ENCODE results near the gene BRAF. TPM values are rescaled to one million over a fixed set of nuclear protein-coding genes. Genes with fewer than 3 reads are reported as not detected.
"Not testable (repeated sequence)": the region's sequence is repeated elsewhere in the genome, so short reads cannot be mapped to it uniquely, and the experiment has no call there.

The BRAF gene
- total RNA-seq, 1 donor from 2014 or later: 54.7 TPM

DNA sequence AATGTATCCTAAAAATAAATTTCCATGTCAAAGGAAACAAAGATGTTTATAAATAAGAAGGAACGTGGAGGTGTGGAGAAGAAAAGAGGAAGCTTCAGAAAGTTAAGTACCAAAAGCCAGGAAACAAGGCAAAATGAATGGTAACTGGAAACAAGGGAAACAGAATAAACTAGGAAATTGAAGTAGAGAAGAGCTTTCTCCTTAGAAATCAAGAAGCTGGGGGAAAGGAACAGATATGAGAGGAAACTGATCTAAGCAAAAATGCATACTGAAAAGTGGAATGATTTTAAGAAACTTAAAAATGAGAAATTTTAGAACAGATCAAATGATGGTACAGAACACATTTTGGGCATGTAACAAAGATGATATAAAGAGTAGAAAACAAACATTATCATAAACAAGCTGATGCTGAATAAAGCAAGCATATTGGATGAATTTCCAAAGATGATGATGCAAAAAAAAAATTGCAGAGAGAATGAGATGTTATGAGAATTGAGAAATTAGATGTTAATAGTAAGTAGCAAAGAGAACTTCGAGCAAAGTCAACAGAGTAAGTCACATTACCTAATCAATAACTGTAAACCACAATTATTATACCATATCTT lies 1.9 kb downstream of the BRAF start:
- intact Hi-C loops (cut with DNase I): no loop called here
- ATAC-seq: no peak

DNA sequence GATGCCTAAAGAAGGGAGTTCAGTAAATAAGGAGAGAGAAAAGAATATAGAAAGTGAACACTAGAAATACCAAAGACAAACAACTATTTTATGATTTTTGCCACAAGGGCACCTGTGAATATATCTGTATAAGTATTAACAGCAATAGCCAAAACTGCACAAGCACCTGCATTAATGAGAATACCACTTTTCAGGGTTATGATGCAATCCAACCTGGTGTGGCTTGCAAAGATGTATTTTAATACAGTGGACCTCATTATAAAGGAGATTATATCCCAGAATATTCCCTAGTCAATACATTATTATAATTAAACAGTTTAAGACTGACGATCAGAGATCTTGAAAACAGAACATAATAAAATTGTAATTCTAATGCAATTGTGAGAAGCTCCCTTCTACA lies 4.0 kb downstream of the BRAF start:
- no peak for ATAC-seq
- no peak for DNase-seq (ENCODE audit: low spot score)
- intact Hi-C loops (cut with DNase I): no loop called here

More for the DNA sequence above, 1.9 kb downstream of the BRAF start:
- no peak for DNase-seq (ENCODE audit: low spot score)

DNA sequence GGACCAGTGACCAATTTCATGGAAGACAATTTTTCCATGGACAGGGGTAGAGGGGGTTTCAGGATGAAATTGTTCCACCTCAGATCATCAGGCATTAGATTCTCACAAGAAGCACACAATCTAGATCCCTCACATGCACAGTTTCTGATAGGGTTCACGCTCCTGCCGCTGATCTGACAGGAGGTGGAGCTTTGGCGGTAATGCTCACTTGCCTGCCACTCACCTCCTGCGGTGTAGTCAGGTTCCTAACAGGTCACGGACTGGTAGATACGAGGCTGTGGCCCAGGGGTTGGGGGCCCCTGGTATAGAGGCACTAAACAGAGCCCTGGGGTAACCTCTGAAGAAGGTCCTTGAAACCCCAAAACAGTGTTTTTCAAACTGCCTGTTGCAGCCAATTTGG lies 6.5 kb downstream of the BRAF start:
- ATAC-seq (no peak), DNase-seq (ENCODE audit: low spot score) (no peak)
- intact Hi-C loops (cut with DNase I): no loop called here

DNA sequence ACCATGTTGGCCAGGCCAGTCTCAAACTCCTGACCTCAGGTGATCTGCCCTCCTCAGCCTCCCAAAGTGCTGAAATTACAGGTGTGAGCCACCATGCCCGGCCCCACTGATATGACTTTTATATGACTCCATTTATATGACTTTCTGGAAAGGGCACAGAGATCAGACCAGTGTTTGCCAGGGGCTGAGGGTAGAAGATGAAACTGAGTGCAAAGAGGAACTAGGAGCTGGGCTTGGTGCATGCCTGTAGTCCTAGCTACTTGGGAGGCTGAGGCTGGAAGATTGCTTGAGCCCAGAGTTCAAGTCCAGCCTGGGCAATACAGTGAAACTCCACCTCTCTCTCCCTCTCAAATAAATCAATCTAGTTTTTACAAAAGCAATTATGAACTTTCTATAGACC lies 7.5 kb downstream of the BRAF start:
- DNase-seq (ENCODE audit: low spot score) (no peak), ATAC-seq (no peak)
- intact Hi-C loops (cut with DNase I): no loop called here

DNA sequence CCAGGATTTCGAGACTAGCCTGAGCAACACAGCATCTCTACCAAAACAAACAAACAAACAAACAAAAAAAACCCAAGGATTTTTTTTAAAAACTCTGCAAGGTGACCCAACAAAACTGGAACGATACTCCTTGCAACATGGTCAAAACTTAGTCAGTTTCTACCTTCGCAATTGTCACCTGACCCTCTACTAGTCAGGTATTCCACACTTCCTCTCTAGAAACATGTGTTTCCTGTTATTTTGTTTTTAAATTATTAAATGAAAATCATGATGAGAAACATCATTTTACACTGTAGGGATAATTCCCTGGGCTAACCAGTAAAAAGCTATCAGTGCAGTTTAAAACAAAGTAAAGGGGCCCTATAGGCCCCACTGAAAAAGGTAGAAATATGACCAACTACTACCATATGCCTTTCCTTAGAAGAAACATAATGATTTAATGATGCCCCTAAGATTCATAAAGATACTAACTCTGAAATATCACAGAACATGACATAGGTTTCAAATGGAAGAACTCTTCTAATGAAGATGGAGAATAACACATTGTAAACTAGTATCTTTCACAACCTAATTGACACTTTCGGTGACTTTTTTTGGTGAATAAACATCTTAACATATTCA lies 8.7 kb downstream of the BRAF start:
- DNase-seq (ENCODE audit: low spot score) (no peak), ATAC-seq (no peak)
- intact Hi-C loops (cut with DNase I): no loop called here

DNA sequence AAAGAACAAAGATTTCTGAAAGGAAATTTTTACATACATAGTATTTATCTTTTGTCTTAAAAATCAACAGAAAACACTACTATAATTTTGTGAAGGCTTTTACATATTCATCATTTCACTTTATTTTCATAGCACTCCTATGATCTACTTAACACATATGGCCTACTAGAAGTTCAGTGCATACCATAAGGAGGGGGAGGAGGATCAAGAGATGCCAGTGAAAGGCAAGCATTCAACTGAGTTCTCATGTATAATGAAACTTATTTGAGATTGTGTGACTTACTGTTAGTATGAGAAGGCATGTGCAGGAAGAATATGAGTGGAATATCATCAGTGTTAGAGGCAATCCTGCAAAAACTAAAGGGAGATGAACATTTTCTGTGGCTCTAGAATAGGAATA lies 10.6 kb downstream of the BRAF start:
- ATAC-seq: no peak
- intact Hi-C loops (cut with DNase I): no loop called here

DNA sequence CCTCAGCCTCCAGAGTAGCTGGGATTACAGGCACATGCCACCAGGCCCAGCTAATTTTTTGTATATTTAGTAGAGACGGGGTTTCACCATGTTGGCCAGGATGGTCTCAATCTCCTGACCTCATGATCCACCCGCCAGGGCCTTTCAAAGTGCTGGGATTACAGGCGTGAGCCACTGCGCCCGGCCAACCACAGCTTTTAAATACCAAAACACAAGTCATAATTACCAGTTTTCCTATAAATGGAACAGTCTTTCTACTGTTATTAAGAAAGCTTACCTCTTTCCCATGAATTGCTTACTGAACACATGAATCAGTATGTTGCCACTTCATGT lies 11.2 kb downstream of the BRAF start:
- ATAC-seq; intact Hi-C loops (cut with DNase I); DNase-seq (ENCODE audit: low spot score): not testable (repeated sequence)

More for the DNA sequence above, 10.6 kb downstream of the BRAF start:
- no peak for DNase-seq (ENCODE audit: low spot score)

DNA sequence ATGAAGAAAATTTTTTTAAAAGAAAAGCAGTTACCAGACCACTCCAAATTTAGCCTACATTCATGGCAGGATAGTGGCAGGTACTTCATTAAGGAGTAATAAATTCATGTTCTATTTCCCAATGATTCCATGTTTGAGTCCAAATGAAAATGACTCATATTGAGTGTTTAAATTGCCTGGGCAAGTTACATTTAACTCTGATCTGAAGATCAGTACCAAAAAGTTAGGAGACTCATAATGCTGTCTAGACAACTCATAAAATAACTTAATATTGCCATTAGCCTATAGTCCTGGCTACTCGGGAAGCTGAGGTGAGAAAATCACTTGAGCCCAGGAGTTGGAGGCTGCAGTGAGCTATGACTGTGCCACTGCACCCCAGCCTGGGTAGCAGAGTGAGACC lies 13.0 kb downstream of the BRAF start:
- ATAC-seq: no peak
- intact Hi-C loops (cut with DNase I): no loop called here
- DNase-seq (ENCODE audit: low spot score): no peak

DNA sequence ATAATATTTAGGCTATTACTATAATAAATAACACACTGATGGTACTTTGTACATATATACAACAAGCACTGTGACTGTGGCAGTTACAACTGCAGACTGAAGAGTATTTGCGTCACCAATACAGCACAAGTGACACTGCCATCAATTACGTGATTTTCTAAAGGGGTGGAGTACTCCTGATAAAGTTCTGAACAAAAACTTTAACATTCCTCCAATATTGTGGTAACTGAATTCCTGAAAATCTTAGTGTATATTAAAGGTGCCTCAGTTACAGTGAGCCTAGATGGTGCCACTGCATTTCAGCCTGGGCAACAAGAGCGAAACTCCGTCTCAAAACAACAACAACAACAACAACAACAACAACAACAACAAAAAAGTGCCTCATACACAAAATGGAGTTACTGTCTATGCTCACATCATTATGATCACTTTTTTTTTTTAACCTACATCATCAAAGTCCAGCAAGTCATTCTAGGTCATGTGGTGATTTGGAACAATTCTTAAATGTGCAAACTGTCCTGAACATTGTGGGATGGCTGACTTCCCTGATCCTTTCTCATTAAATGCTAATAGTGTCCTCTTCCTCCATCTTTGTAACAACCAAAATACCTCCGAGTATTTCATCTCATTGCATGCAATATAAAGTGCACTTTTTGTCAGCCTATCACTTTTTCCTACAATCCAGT lies 15.1 kb downstream of the BRAF start:
- intact Hi-C loops (cut with DNase I): no loop called here
- DNase-seq (ENCODE audit: low spot score) (no peak), ATAC-seq (no peak)

DNA sequence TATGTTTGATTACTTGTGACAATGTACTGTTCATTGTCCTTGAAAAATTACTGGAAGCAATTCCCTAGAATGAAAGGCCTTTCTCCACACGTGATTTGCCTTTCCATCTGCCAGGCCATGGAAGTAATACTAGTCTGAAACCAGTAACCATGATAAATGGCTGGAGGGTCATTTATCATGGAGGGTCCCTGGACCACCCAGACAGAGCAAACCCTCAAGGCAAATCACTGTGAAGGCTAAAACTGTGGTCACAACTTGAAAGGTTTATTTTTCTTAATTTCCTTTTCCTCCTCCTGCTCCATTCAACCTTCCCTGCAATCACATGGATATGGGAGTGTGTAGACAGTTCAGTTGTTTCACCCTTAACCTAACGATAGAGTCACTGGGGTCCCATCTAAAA lies 16.4 kb downstream of the BRAF start:
- intact Hi-C loops (cut with DNase I): no loop called here
- DNase-seq (ENCODE audit: low spot score): no peak
- ATAC-seq: no peak

DNA sequence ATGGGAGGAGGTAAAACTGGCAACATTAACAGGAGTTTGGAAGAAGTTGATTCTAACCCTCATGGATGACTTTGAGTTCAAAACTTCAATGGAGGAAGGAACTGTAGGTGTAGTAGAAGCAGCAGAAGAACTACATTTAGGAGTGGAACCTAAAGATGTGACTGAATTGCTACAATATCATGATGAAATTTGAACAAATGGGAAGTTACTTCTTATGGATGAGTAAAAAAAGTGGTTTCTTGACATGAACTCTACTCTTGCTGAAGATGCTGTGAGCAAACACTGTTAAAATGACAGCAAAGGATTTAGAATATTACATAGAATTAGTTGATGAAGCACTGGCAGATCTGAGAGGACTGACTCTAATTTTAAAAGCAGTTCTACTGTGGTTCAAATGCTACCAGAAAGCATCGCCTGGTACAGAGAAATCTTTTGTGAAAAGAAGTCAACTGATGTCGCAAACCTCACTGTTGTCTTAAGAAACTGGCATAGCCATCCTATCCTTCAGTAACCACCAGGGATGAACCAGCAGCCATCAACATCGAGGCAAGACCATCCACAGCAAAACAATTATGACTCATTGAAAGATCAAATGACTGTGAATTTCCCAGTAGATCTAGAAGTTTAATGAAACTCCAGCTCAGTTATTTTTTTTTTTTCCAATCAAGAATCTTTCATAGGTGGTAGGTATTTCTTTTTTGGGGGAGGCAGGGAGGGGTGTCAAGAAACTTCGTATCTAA lies 20.8 kb downstream of the BRAF start:
- DNase-seq (ENCODE audit: low spot score) (no peak), ATAC-seq (no peak)
- intact Hi-C loops (cut with DNase I): no loop called here

DNA sequence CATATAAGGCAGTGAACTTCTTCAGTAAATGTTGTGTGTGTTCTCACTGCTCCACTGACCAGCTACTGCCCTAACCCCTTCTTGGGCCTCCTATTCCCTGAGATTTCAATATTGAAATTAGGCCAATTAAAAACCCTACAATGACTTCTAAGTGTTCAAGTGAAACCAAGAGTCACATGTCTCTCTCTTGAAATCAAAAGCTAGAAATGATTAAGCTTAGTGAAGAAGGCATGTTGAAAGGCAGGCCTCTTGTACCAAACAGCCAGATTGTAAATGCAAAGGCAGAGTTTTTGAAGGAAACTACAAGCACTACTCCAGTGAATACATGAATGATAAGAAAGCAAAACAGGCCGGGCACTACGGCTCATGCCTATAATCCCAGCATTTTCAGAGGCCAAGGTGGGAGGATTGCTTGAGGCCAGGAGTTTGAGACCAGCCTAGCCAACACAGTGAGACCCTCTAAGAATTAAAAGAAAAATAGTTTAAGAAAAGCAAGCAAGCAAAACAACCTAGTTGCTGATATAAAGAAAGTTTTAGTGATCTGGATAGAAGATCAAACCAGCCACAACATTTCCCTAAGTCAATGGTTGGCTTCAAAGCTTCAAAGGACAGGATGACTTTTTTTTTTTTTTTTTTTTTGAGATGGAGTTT lies 22.3 kb downstream of the BRAF start:
- DNase-seq (ENCODE audit: low spot score) (no peak), ATAC-seq (no peak)
- intact Hi-C loops (cut with DNase I): no loop called here

DNA sequence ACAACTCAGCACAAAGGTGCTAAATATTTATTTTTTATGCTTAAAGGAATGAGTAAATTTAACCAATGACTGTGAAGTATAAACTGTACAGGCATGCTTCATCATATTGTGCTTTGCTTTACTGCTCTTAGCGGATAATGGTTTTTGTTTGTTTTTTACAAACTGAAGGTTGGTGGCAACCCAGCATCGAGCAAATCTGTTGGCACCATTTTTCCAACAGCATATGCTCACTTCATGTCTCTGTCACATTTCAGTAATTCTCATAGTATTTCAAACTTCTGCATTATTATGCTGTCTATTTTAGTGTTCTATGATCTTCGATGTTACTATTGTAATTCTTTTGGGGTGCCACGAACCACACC lies 22.8 kb downstream of the BRAF start:
- ATAC-seq (no peak), DNase-seq (ENCODE audit: low spot score) (no peak)
- intact Hi-C loops (cut with DNase I): no loop called here

DNA sequence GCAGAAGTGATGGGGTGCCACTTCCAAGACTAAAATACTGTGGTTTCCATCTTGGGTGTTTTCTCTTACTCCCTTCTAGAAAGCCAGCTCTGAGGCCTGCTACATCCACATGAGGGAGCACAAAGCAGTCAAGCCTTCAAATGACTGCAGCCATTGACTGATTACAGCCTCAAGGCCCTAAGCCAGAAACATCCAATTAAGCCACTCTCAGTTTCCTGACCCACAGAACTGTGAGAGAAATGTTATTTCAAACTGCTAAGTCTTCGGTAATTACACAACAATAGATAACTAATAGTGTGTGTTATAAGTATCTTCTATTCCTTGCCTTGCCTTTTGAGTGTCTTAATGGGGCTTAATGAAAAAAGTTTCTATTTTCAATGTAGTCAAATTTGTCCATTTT lies 24.8 kb downstream of the BRAF start:
- intact Hi-C loops (cut with DNase I): no loop called here
- DNase-seq (ENCODE audit: low spot score) (no peak), ATAC-seq (no peak)

DNA sequence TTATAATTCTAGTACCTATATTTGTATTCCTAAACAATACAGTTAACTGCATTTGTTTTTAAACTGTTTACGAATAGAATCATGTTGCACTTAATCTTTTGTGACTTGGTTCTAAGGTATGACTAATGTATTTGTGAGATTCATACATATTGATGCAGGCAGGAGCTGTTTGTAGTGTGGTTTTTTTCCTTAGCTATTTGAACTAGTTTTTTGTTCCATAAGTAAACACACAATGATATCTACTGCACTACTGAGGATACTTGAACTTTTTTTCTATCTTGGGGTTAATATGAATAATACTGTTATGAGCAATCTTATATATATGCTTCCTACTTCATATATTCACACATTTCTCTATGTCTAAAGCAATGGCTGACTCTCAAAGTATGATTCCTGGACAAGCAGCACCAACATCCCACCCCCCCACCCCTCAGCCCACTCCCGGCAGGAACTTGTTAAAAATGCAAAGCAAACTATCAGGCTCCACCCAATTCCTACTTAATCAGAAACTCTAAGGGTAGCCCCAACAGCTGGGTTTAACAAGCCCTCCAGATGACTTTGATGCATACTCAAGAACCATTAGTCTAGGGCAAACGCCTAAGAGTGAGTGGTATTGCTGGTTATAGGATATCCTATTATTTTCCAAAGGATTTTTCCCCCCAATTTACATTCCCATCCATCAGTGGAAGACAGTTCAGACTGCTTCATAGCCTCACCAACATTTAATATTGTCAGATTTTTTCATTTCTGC lies 25.8 kb downstream of the BRAF start:
- DNase-seq (ENCODE audit: low spot score) (no peak), ATAC-seq (no peak)
- intact Hi-C loops (cut with DNase I): no loop called here

DNA sequence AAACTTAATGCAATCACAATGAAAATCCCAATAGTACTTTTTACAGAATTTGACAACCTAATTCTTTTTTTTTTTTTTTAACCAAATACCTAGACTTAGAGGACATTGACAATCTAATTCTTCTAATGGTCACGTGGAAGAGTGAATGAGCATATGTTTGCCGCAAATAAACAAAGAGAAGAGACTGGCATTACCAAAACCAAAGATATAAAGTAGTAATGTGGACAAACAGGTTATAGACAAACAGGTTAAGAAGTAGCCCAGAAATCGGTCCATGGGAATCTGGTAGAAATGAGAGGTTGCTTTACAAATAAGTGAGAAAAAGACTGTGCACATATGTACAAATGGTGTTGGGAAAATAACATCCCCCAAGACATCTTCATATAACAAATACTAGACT lies 27.7 kb downstream of the BRAF start:
- intact Hi-C loops (cut with DNase I): no loop called here
- DNase-seq (ENCODE audit: low spot score): no peak
- no peak for ATAC-seq

DNA sequence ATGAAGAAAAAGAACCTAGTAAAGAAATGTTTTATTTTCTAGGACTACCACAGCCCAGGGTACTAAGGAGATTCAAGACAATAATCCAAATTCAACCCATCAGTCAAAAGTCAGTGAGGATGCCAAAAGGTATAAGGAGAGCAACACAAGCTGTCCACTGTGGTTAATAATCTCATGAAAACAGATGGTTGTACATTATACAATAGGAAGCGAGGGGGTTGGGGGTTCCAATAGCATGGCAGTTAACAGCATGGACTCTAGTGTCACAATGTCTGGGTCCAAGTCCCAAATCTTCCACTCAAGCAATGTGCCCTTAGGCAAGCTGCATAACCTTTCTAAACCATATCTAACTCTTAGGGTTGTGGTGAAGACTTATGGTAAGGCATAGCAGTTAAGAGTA lies 35.1 kb downstream of the BRAF start:
- no peak for ATAC-seq
- no peak for DNase-seq (ENCODE audit: low spot score)
- intact Hi-C loops (cut with DNase I): no loop called here

DNA sequence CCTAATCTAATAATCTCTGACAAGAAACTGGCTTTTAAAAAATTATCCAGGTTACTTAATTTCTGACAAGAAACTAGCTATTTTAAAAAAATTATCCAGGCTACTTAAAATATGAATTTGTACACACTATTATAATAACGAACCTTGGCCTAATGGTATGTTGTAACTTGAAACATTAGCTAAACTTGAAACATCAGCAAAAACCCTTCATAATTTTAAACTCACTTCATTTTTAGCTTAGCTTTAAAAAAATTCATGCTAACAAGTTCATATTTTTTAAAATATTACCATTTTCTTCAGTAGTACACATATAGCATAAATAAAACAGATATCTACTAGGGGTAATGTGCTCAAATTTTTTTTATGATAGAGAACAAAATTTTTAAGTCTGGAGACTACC lies 35.6 kb downstream of the BRAF start:
- ATAC-seq: no peak
- intact Hi-C loops (cut with DNase I): no loop called here
- no peak for DNase-seq (ENCODE audit: low spot score)

DNA sequence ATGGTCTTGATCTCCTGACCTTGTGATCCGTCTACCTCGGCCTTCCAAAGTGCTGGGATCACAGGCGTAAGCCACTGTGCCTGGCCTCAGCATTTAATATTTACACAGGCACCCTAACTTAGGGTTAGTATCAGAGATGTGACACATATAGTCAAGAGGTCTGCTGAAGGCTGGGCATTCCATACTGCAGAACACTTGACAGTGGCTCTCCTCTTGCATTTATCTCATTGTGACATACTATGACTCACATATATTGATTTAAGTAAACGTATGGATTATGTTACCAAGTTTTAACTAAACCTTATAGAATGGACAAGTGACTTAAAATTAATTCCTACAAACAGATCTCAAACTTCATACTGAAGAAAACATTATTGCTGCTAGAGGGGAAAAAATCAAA lies 36.6 kb downstream of the BRAF start:
- DNase-seq (ENCODE audit: low spot score) (no peak), ATAC-seq (no peak)
- intact Hi-C loops (cut with DNase I): no loop called here
